Measurements from ENCODE around the gene MGAT5B. TPM values are rescaled to one million over a fixed set of nuclear protein-coding genes. Genes with fewer than 3 reads are reported as not detected.

MGAT5B gene
- total and polyA plus RNA-seq, 9 of the 15 experiments (the other 6 are each of a cell fraction or from before 2014, with no cell fraction given), result 0.09 to 0.43 (median 0.18) TPM; not detected in 4

GRCh38 chr17:76866774-76867577 lies 1.2 kb upstream of the MGAT5B start:
- Histone ChIP-seq H3K9me3 (replicated peaks; ENCODE audit: control insufficient read depth, insufficient read depth, low read depth, low read length) (no peaks in the 10 kb centered on the region), H4K20me1 (replicated peaks; ENCODE audit: control insufficient read depth, insufficient read depth, low read length) (no peaks in the 10 kb centered on the region; the same call in 1 of the 2 replicates), H3K4me3 (no peak overlapping the region), H3K27ac (ENCODE audit: extremely low read depth, low read depth, low read length) (no peak overlapping the region), H3K79me2 (ENCODE audit: control insufficient read depth, insufficient read depth, low read length) (no peaks in the 10 kb centered on the region), H3K27me3 (ENCODE audit: control insufficient read depth in 2 of 2, insufficient read depth in 2 of 2, low read length in 2 of 2) (peaks cover 0 to 13% of the 10 kb centered on the region in 2 experiments; a peak in 2 of 5 replicates), H3K9me1 (ENCODE audit: control insufficient read depth, insufficient read depth, low read length) (no peaks in the 10 kb centered on the region), H3K36me3 (ENCODE audit: control insufficient read depth, insufficient read depth, low read length) (no peaks in the 10 kb centered on the region), H3K4me2 (ENCODE audit: insufficient read depth, low read length) (peak overlapping the region; percentile 59), H2AFZ (ENCODE audit: low read depth, low read length) (peak overlapping the region; percentile 79; the same call in 1 of the 2 replicates), H3K4me1 (replicated peaks in 1 of 2; ENCODE audit: control insufficient read depth in 2 of 2, insufficient read depth in 2 of 2, low read length in 2 of 2) (peaks cover 6 to 41% of the 10 kb centered on the region in 2 experiments; a peak in 3 of 5 replicates), H3K9ac (ENCODE audit: insufficient read depth in 1 of 2, low read depth in 2 of 2, low read length in 2 of 2) (no peak overlapping the region)
- POLR2A ChIA-PET, result interaction anchor here (1.1 to 1.2 kb wide), 2 partner anchors 26 to 189 kb away, joined by 3 to 4 read pairs; no protein-coding TSS in a partner anchor
- 24% methylated on average over 7 of the region's 9 CpGs for WGBS (ENCODE audit: insufficient coverage, low coverage, missing lambda C conversion rate)
- intact Hi-C loops (cut with micrococcal nuclease) (loop anchor here (5.0 to 10.0 kb wide), 3 partner anchors 75 to 200 kb away; no protein-coding TSS in a partner anchor), in situ Hi-C loops (cut with MboI) (no loop called here)
- ATAC-seq (no peak), FAIRE-seq (peak; percentile 57), DNase-seq (ENCODE audit: extremely low read depth in 1 of 4, low spot score in 3 of 4) (no peak)
- CTCF ChIA-PET (ENCODE audit: low intra/inter-chr PET ratio), result interaction anchor here (1.0 to 2.1 kb wide), 3 partner anchors 189 to 628 kb away, joined by 3 to 10 read pairs (median 8); no protein-coding TSS in a partner anchor
- BruUV-seq (replicated peaks), result no TSS peak
- TF ChIP-seq ZBTB7A (IDR thresholded peaks at IDR 0.05; ENCODE audit: borderline replicate concordance, control insufficient read depth, low read depth, low read length) (peak; percentile 52; the same call in 1 of the 2 replicates), TCF15 (CRISPR knock-in tag; IDR thresholded peaks at IDR 0.05) (no peak), PTBP1 (IDR thresholded peaks at IDR 0.05; ENCODE audit: low read depth, low read length) (no peak), ZNF24 (IDR thresholded peaks at IDR 0.05) (no peak), POU5F1 (IDR thresholded peaks at IDR 0.05; ENCODE audit: borderline replicate concordance, low read depth, low read length, partially characterized antibody) (no peak)
- TF ChIP-seq, protein P1, sequence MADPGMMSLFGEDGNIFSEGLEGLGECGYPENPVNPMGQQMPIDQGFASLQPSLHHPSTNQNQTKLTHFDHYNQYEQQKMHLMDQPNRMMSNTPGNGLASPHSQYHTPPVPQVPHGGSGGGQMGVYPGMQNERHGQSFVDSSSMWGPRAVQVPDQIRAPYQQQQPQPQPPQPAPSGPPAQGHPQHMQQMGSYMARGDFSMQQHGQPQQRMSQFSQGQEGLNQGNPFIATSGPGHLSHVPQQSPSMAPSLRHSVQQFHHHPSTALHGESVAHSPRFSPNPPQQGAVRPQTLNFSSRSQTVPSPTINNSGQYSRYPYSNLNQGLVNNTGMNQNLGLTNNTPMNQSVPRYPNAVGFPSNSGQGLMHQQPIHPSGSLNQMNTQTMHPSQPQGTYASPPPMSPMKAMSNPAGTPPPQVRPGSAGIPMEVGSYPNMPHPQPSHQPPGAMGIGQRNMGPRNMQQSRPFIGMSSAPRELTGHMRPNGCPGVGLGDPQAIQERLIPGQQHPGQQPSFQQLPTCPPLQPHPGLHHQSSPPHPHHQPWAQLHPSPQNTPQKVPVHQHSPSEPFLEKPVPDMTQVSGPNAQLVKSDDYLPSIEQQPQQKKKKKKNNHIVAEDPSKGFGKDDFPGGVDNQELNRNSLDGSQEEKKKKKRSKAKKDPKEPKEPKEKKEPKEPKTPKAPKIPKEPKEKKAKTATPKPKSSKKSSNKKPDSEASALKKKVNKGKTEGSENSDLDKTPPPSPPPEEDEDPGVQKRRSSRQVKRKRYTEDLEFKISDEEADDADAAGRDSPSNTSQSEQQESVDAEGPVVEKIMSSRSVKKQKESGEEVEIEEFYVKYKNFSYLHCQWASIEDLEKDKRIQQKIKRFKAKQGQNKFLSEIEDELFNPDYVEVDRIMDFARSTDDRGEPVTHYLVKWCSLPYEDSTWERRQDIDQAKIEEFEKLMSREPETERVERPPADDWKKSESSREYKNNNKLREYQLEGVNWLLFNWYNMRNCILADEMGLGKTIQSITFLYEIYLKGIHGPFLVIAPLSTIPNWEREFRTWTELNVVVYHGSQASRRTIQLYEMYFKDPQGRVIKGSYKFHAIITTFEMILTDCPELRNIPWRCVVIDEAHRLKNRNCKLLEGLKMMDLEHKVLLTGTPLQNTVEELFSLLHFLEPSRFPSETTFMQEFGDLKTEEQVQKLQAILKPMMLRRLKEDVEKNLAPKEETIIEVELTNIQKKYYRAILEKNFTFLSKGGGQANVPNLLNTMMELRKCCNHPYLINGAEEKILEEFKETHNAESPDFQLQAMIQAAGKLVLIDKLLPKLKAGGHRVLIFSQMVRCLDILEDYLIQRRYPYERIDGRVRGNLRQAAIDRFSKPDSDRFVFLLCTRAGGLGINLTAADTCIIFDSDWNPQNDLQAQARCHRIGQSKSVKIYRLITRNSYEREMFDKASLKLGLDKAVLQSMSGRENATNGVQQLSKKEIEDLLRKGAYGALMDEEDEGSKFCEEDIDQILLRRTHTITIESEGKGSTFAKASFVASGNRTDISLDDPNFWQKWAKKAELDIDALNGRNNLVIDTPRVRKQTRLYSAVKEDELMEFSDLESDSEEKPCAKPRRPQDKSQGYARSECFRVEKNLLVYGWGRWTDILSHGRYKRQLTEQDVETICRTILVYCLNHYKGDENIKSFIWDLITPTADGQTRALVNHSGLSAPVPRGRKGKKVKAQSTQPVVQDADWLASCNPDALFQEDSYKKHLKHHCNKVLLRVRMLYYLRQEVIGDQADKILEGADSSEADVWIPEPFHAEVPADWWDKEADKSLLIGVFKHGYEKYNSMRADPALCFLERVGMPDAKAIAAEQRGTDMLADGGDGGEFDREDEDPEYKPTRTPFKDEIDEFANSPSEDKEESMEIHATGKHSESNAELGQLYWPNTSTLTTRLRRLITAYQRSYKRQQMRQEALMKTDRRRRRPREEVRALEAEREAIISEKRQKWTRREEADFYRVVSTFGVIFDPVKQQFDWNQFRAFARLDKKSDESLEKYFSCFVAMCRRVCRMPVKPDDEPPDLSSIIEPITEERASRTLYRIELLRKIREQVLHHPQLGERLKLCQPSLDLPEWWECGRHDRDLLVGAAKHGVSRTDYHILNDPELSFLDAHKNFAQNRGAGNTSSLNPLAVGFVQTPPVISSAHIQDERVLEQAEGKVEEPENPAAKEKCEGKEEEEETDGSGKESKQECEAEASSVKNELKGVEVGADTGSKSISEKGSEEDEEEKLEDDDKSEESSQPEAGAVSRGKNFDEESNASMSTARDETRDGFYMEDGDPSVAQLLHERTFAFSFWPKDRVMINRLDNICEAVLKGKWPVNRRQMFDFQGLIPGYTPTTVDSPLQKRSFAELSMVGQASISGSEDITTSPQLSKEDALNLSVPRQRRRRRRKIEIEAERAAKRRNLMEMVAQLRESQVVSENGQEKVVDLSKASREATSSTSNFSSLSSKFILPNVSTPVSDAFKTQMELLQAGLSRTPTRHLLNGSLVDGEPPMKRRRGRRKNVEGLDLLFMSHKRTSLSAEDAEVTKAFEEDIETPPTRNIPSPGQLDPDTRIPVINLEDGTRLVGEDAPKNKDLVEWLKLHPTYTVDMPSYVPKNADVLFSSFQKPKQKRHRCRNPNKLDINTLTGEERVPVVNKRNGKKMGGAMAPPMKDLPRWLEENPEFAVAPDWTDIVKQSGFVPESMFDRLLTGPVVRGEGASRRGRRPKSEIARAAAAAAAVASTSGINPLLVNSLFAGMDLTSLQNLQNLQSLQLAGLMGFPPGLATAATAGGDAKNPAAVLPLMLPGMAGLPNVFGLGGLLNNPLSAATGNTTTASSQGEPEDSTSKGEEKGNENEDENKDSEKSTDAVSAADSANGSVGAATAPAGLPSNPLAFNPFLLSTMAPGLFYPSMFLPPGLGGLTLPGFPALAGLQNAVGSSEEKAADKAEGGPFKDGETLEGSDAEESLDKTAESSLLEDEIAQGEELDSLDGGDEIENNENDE (IDR thresholded peaks at IDR 0.05; ENCODE audit: low read depth, low read length), result no peak
